Activated B cell treated with CpG ODN at 0.5 μM for 24 hours (primary cell): ENCODE data around the gene GLRX5. TPM values are rescaled to one million over a fixed set of nuclear protein-coding genes. Genes with fewer than 3 reads are reported as not detected.
A peak's percentile ranks its signal among the peaks of the same experiment; 100 is the strongest.
"Not testable (repeated sequence)": the region's sequence is repeated elsewhere in the genome, so short reads cannot be mapped to it uniquely, and the experiment has no call there.

ENCODE experiments used
- ATAC-seq: fragments of 200-7000 bp; cut with Tn5 transposase; one replicate; pipeline ENCODE4 v1.10.0; 2021; ENCODE audit warnings: low read depth, mild to moderate bottlenecking, moderate library complexity
- CTCF ChIA-PET: fragments of 350-600 bp; sonication (Branson Sonifier 250); formaldehyde crosslinking; loops from one replicate; lab custom pipeline; 2021; ENCODE audit warnings: antibody characterized with exemption; lab: Charles Lee
- POLR2A ChIA-PET: fragments of 350-600 bp; sonication (Branson Sonifier 250); formaldehyde crosslinking; loops from one replicate; lab custom pipeline; 2021; ENCODE audit warnings: antibody characterized with exemption; lab: Charles Lee
- DNase-seq: peaks from one replicate; pipeline ENCODE4 v3.0.0; 2022
- H3K27ac Mint-ChIP-seq: one replicate; pipeline ENCODE4 v1.8.0; 2020; ENCODE audit warnings: mixed read lengths
- H3K27me3 Mint-ChIP-seq: one replicate; pipeline ENCODE4 v1.8.0; 2021; ENCODE audit warnings: mixed read lengths
- H3K36me3 Mint-ChIP-seq: one replicate; pipeline ENCODE4 v1.8.0; 2021; ENCODE audit warnings: low read depth, mixed read lengths
- H3K4me1 Mint-ChIP-seq: one replicate; pipeline ENCODE4 v1.8.0; 2021; ENCODE audit warnings: mixed read lengths
- H3K4me3 Mint-ChIP-seq: one replicate; pipeline ENCODE4 v1.8.0; 2020; ENCODE audit warnings: mild to moderate bottlenecking, mixed read lengths
- H3K9me3 Mint-ChIP-seq: one replicate; pipeline ENCODE4 v1.8.0; 2020; ENCODE audit warnings: mixed read lengths
- intact Hi-C: fragments of 100-400 bp; cut with micrococcal nuclease; formaldehyde crosslinking; loops from one replicate; pipeline ENCODE4 v1.15.1; 2024
- total RNA-seq: library from RNA; stranded (reverse); gene quantifications from 2 replicates; pipeline ENCODE4 v1.2.3, GENCODE V29; 2022
- TF ChIP-seq, protein P1 (sequence below): fragments of 200-600 bp; IDR thresholded peaks from one replicate; pipeline ENCODE4 v1.8.0; 2022; ENCODE audit warnings: antibody characterized with exemption, mild to moderate bottlenecking

The GLRX5 gene
- total RNA-seq, 1 donor from 2014 or later: 20.5 TPM

DNA sequence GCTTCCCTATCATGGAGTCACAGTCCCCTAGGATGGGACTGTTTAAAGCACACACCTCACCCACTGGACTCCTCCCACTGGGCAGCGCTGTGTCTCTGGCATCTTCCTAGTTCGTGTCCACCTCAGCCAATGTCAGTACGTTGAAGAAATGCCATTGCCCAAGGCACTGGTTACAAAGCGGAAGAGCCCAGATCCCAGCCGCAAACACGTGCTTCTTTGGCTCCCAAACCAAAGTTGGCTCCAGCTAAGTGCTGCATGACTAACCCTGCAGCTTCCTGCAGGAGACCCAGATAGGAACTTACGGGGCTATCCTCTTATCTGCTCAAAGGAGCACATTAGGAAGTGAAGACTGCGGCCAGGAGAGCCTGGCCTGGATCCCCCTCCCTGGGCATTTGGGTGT is 27.7 kb upstream of the GLRX5 start:
- intact Hi-C loops: no loop called here
- Mint-ChIP-seq H3K4me1 (peaks cover 92% of the 10 kb centered on the region), H3K27me3 (no peaks in the 10 kb centered on the region), H3K27ac (no peak overlapping the region), H3K4me3 (no peak overlapping the region), H3K9me3 (no peaks in the 10 kb centered on the region), H3K36me3 (peaks cover 78% of the 10 kb centered on the region)
- POLR2A ChIA-PET: interaction anchor here (1.2 to 9.8 kb wide), 3 partner anchors 8 to 27 kb away, joined by 3 to 85 read pairs (median 12); partner anchors contain the start of gene SYNE3
- TF ChIP-seq, protein P1, sequence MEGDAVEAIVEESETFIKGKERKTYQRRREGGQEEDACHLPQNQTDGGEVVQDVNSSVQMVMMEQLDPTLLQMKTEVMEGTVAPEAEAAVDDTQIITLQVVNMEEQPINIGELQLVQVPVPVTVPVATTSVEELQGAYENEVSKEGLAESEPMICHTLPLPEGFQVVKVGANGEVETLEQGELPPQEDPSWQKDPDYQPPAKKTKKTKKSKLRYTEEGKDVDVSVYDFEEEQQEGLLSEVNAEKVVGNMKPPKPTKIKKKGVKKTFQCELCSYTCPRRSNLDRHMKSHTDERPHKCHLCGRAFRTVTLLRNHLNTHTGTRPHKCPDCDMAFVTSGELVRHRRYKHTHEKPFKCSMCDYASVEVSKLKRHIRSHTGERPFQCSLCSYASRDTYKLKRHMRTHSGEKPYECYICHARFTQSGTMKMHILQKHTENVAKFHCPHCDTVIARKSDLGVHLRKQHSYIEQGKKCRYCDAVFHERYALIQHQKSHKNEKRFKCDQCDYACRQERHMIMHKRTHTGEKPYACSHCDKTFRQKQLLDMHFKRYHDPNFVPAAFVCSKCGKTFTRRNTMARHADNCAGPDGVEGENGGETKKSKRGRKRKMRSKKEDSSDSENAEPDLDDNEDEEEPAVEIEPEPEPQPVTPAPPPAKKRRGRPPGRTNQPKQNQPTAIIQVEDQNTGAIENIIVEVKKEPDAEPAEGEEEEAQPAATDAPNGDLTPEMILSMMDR: no peak
- ATAC-seq: no peak
- no peak for DNase-seq
- CTCF ChIA-PET: interaction anchor here (1.0 kb wide), 1 partner anchor 11 kb away, joined by 3 read pairs; no protein-coding TSS in a partner anchor

DNA sequence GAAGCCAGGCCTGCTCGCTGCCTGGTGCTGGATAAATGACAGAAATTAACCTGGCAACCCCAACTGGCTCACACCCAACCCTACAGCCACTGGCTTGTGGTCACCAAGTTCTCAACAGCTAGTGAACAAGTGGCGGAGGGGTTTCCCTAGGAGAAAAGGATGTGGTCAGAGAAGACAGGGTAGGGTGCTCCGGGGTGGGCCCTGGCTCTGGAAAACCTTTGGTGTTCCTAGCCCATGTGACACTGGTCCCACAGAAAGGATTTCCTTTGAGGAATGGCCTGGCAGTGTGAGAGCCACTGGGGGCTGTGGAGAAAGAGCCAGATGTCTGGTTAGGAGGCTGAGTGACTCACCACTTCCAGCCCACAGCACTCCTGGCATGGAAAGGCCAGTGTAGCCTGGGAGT is 27.1 kb upstream of the GLRX5 start:
- H3K27ac Mint-ChIP-seq: no peak overlapping the region

DNA sequence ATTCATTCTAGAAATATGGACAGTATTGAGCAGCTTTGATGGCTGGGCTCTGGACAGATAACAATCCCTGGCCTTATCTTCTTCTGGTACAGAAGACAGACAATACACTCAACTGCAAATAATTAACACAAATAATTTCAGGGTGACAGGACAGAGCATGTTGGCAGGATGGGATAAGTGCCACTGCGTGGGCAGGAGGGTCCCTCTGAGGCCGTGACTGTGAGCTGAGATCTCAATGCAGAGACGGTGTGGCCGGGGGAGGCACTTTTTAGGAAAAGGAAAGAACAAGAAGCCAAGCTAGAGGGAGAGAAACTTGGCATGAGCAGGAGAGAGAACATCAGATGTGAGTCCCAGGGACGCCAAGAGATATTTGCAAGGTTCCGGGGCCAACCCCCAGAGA is 26.5 kb upstream of the GLRX5 start:
- POLR2A ChIA-PET: interaction anchor here (1.0 to 3.4 kb wide), 3 partner anchors 11 to 159 kb away, joined by 3 to 12 read pairs (median 12); no protein-coding TSS in a partner anchor
- TF ChIP-seq, protein P1: no peak
- peaks cover 76% of the 10 kb centered on the region for H3K36me3 Mint-ChIP-seq
- H3K4me3 Mint-ChIP-seq: no peak overlapping the region
- H3K27me3 Mint-ChIP-seq: no peaks in the 10 kb centered on the region
- intact Hi-C loops: no loop called here
- no peak for ATAC-seq
- peaks cover 89% of the 10 kb centered on the region for H3K4me1 Mint-ChIP-seq
- DNase-seq: no peak
- no peaks in the 10 kb centered on the region for H3K9me3 Mint-ChIP-seq
- peak overlapping the region; percentile 59 for H3K27ac Mint-ChIP-seq
- CTCF ChIA-PET: interaction anchor here (0.8 kb wide), 1 partner anchor 19 kb away, joined by 3 read pairs; no protein-coding TSS in a partner anchor

More for the DNA sequence above, 27.1 kb upstream of the GLRX5 start:
- TF ChIP-seq, protein P1: no peak
- Mint-ChIP-seq H3K27me3 (no peaks in the 10 kb centered on the region), H3K9me3 (no peaks in the 10 kb centered on the region), H3K4me1 (peaks cover 89% of the 10 kb centered on the region), H3K36me3 (peaks cover 74% of the 10 kb centered on the region), H3K4me3 (no peak overlapping the region)
- POLR2A ChIA-PET: interaction anchor here (1.2 to 9.8 kb wide), 4 partner anchors 7 to 27 kb away, joined by 3 to 85 read pairs (median 12); partner anchors contain the start of gene SYNE3
- intact Hi-C loops: no loop called here
- ATAC-seq (no peak), DNase-seq (no peak)
- CTCF ChIA-PET: interaction anchor here (0.8 kb wide), 1 partner anchor 20 kb away, joined by 3 read pairs; no protein-coding TSS in a partner anchor

DNA sequence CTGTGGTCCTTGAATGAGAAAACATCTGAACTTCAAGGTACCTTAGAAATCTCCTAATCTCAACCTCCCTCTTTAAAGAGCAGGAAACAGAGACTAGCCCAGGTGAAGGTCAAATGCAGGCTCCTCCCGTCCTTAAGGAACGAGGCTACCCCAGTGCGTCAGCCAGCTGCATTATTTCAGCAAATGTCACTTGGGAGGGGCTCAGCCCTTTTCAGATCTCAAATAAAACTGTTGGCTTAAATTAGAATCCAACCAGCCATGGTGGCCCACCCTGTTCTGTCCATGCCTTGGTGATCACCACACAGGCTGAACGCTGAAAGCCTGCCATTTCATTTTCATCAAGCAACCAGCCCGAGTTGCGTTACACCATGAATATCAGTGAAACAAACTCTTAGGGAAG is 25.4 kb upstream of the GLRX5 start:
- Mint-ChIP-seq H3K4me3 (peak overlapping the region; percentile 33), H3K4me1 (peaks cover 88% of the 10 kb centered on the region), H3K9me3 (no peaks in the 10 kb centered on the region), H3K27me3 (no peaks in the 10 kb centered on the region), H3K36me3 (peaks cover 72% of the 10 kb centered on the region), H3K27ac (no peak overlapping the region)
- intact Hi-C loops: no loop called here
- TF ChIP-seq, protein P1: no peak
- ChIA-PET CTCF (interaction anchor here (0.9 kb wide), 1 partner anchor 18 kb away, joined by 3 read pairs; no protein-coding TSS in a partner anchor), POLR2A (interaction anchor here (3.4 kb wide), 1 partner anchor 9 kb away, joined by 12 read pairs; no protein-coding TSS in a partner anchor)
- DNase-seq (no peak), ATAC-seq (no peak)

DNA sequence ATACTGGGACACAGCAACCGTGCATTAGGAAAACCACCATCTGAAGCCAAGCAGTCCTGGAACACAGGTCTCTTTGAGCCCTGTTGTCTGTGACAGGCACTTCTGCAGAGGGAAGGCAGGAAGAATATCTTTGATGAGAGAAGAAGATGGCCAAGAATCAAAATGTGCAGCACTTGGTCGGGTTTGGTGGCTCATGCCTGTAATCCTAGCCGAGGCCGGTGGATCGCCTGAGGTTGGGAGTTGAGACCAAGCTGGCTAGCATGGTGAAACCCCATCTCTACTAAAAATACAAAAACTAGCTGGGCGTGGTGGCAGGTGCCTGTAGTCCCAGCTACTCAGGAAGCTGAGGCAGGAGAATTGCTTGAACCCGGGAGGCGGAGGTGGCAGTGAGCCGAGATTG is 24.5 kb upstream of the GLRX5 start:
- H3K4me3 Mint-ChIP-seq, H3K27me3 Mint-ChIP-seq, ATAC-seq, CTCF ChIA-PET, intact Hi-C loops, H3K9me3 Mint-ChIP-seq, DNase-seq: not testable (repeated sequence)
- Mint-ChIP-seq H3K36me3 (peaks cover 70% of the 10 kb centered on the region), H3K27ac (peak overlapping the region; percentile 41), H3K4me1 (peaks cover 87% of the 10 kb centered on the region)
- POLR2A ChIA-PET: interaction anchor here (3.4 kb wide), 1 partner anchor 9 kb away, joined by 12 read pairs; no protein-coding TSS in a partner anchor
